Sigmoid colon (tissue), 7 donors: Measurements from ENCODE around the gene SCAI. TPM values are rescaled to one million over a fixed set of nuclear protein-coding genes. Genes with fewer than 3 reads are reported as not detected.

Experiments used
- DNase-seq: peaks from one replicate; pipeline ENCODE4 v3.0.0-alpha.2; 2019
- H3K27ac ChIP-seq, 4 donors: fragments of 200-600 bp; sonication (generic); one replicate each; pipeline ENCODE4 v1.5.1; 2016 to 2019; ENCODE audit warnings: mild to moderate bottlenecking in 1 of 4
- H3K27me3 ChIP-seq, 3 donors: fragments of 200-600 bp; sonication (generic); one replicate each; pipeline ENCODE4 v1.5.1; 2019; ENCODE audit warnings: mild to moderate bottlenecking in 1 of 3
- H3K36me3 ChIP-seq, 4 donors: fragments of 200-600 bp; sonication (generic); one replicate each; pipeline ENCODE4 v1.5.1; 2016 to 2019
- H3K4me1 ChIP-seq, 4 donors: fragments of 200-600 bp; sonication (generic); one replicate each; pipeline ENCODE4 v1.5.1; 2017 to 2019
- H3K4me3 ChIP-seq, 4 donors: fragments of 200-600 bp; sonication (generic); one replicate each; pipeline ENCODE4 v1.5.1; 2017 to 2019; ENCODE audit warnings: mild to moderate bottlenecking in 2 of 4, moderate library complexity in 1 of 4
- H3K9me3 ChIP-seq, 4 donors: fragments of 200-600 bp in 3 of 4; sonication (generic) in 3 of 4; one replicate each; pipeline versions ENCODE4 v1.5.1 to v1.6.1; 2013 to 2019
- CTCF ChIP-seq, 4 experiments: fragments of 450-650 bp in 3 of 4; fragments of 200-600 bp in 1 of 4; IDR thresholded peaks; one replicate each; pipeline ENCODE4 v1.5.1; 2016 to 2019; ENCODE audit warnings: antibody characterized with exemption in 4 of 4, mild to moderate bottlenecking in 3 of 4, moderate library complexity in 2 of 4
- EP300 ChIP-seq, 4 donors: sonication (generic); formaldehyde crosslinking; IDR thresholded peaks; one replicate each; pipeline ENCODE4 v1.6.1; 2017; ENCODE audit warnings: antibody characterized with exemption in 4 of 4
- POLR2A ChIP-seq, 2 donors: fragments of 450-650 bp; IDR thresholded peaks; one replicate each; pipeline ENCODE4 v1.6.1; 2016; ENCODE audit warnings: antibody characterized with exemption in 2 of 2, mild to moderate bottlenecking in 2 of 2, moderate library complexity in 2 of 2
- POLR2AphosphoS5 ChIP-seq, 4 donors: sonication (generic); formaldehyde crosslinking; IDR thresholded peaks; one replicate each; pipeline ENCODE4 v1.6.1; 2017; ENCODE audit warnings: antibody characterized with exemption in 4 of 4
- WGBS, 2 donors: extraction: QIAGEN DNeasy Blood & Tissue Kit; methylation state at CpG; one replicate each; pipeline ENCODE4 v1.1.7; 2013; 5-methylcytosine and 5-hydroxymethylcytosine counted together
- intact Hi-C: fragments of 100-400 bp; cut with DNase I; formaldehyde crosslinking; loops from one replicate; pipeline ENCODE4 v1.15.1; 2023
- polyA plus RNA-seq, 3 donors: library from polyadenylated mRNA; stranded (reverse); fragments of 200-250 nt; gene quantifications; one replicate each; pipeline ENCODE4 v1.2.3, GENCODE V29; 2013
- total RNA-seq, 4 donors: library from RNA; depleted of rRNA; stranded (reverse); fragments of >200 nt; gene quantifications; one replicate each; pipeline ENCODE4 v1.1.0, GENCODE V29; 2016
- donor health status: healthy with polysubstance abuse.
- donor health status: Bipolar disorder and iron deficiency.
- donor health status: healthy.

The SCAI gene
- total and polyA plus RNA-seq, 7 donors, result under 0.01 to 15.8 (median 5.4) TPM

GRCh38 chr9:124954255-124954654 lies 189.1 kb downstream of the SCAI start:
- 91 to 95% methylated on average over 1 of the region's 1 CpG for WGBS, 2 donors
- H3K4me3 ChIP-seq, result no peak overlapping the region
- H3K27ac ChIP-seq, result no peak overlapping the region
- H3K9me3 ChIP-seq, result no peaks in the 10 kb centered on the region
- H3K27me3 ChIP-seq, result no peaks in the 10 kb centered on the region
- no peak for DNase-seq
- H3K36me3 ChIP-seq, result no peaks in the 10 kb centered on the region
- H3K4me1 ChIP-seq, result no peaks in the 10 kb centered on the region
- TF ChIP-seq CTCF (IDR thresholded peaks at IDR 0.05) (no peak), POLR2AphosphoS5 (IDR thresholded peaks at IDR 0.05) (no peak), POLR2A (IDR thresholded peaks at IDR 0.05) (no peak), EP300 (IDR thresholded peaks at IDR 0.05) (no peak)
- intact Hi-C loops, result no loop called here

- H3K4me3 ChIP-seq, result no peak overlapping the region
- no peaks in the 10 kb centered on the region for H3K9me3 ChIP-seq
- no peaks in the 10 kb centered on the region for H3K4me1 ChIP-seq
- 75 to 86% methylated on average over 3 of the region's 3 CpGs for WGBS, 2 donors
- TF ChIP-seq POLR2AphosphoS5 (IDR thresholded peaks at IDR 0.05) (no peak), CTCF (IDR thresholded peaks at IDR 0.05) (no peak), EP300 (IDR thresholded peaks at IDR 0.05) (no peak), POLR2A (IDR thresholded peaks at IDR 0.05) (no peak)
- intact Hi-C loops, result no loop called here
- H3K27ac ChIP-seq, result no peak overlapping the region
- no peak for DNase-seq
- no peaks in the 10 kb centered on the region for H3K36me3 ChIP-seq
- no peaks in the 10 kb centered on the region for H3K27me3 ChIP-seq
Observed at GRCh38 chr9:124950050-124950718, 193.1 kb downstream of the SCAI start.

GRCh38 chr9:124949387-124949786 lies 193.9 kb downstream of the SCAI start:
- H3K36me3 ChIP-seq, result no peaks in the 10 kb centered on the region
- TF ChIP-seq POLR2A (IDR thresholded peaks at IDR 0.05) (no peak), EP300 (IDR thresholded peaks at IDR 0.05) (no peak), POLR2AphosphoS5 (IDR thresholded peaks at IDR 0.05) (no peak), CTCF (IDR thresholded peaks at IDR 0.05) (no peak)
- no peak for DNase-seq
- 83 to 89% methylated on average over 2 of the region's 2 CpGs for WGBS, 2 donors
- no peaks in the 10 kb centered on the region for H3K27me3 ChIP-seq
- no peaks in the 10 kb centered on the region for H3K9me3 ChIP-seq
- intact Hi-C loops, result no loop called here
- H3K4me3 ChIP-seq, result no peak overlapping the region
- H3K4me1 ChIP-seq, result no peaks in the 10 kb centered on the region
- no peak overlapping the region for H3K27ac ChIP-seq

- no peaks in the 10 kb centered on the region for H3K36me3 ChIP-seq
- no peak for DNase-seq
- H3K9me3 ChIP-seq, result no peaks in the 10 kb centered on the region
- H3K27ac ChIP-seq, result no peak overlapping the region
- intact Hi-C loops, result no loop called here
- no peak overlapping the region for H3K4me3 ChIP-seq
- H3K27me3 ChIP-seq, result no peaks in the 10 kb centered on the region
- TF ChIP-seq CTCF (IDR thresholded peaks at IDR 0.05) (no peak), POLR2AphosphoS5 (IDR thresholded peaks at IDR 0.05) (no peak), POLR2A (IDR thresholded peaks at IDR 0.05) (no peak), EP300 (IDR thresholded peaks at IDR 0.05) (no peak)
- H3K4me1 ChIP-seq, result no peaks in the 10 kb centered on the region
- WGBS, 2 donors, result 78 to 86% methylated on average over 5 of the region's 5 CpGs
Observed at GRCh38 chr9:124947727-124948391, 195.5 kb downstream of the SCAI start.
